Measurements from ENCODE around the gene NTM.

NTM gene

GRCh38 chr11:132024587-132025295, 654.3 kb downstream of the NTM start:
- no peak overlapping the region for H3K4me3 ChIP-seq (replicated peaks in 1 of 2; ENCODE audit: low read depth in 2 of 2, low read length in 2 of 2)
- DNase-seq (ENCODE audit: low read depth in 2 of 2), result peak; percentile 29 to 89
- no peak for TF ChIP-seq CTCF (IDR thresholded peaks at IDR 0.05; ENCODE audit: low read depth, low read length)

GRCh38 chr11:132026746-132027145, 656.3 kb downstream of the NTM start:
- TF ChIP-seq CTCF (IDR thresholded peaks at IDR 0.05; ENCODE audit: low read depth, low read length), result no peak
- H3K4me3 ChIP-seq (replicated peaks in 1 of 2; ENCODE audit: low read depth in 2 of 2, low read length in 2 of 2), result no peak overlapping the region
- DNase-seq (ENCODE audit: low read depth in 2 of 2), result no peak

GRCh38 chr11:132028380-132029240, 658.2 kb downstream of the NTM start:
- H3K4me3 ChIP-seq (replicated peaks in 1 of 2; ENCODE audit: low read depth in 2 of 2, low read length in 2 of 2), result no peak overlapping the region
- peak in 1 of 2 donors; percentile 77 for DNase-seq (ENCODE audit: low read depth in 2 of 2)
- peak; percentile 59 for TF ChIP-seq CTCF (IDR thresholded peaks at IDR 0.05; ENCODE audit: low read depth, low read length)

- TF ChIP-seq CTCF (IDR thresholded peaks at IDR 0.05; ENCODE audit: low read depth, low read length), result no peak
- H3K4me3 ChIP-seq (replicated peaks in 1 of 2; ENCODE audit: low read depth in 2 of 2, low read length in 2 of 2), result no peak overlapping the region
- DNase-seq (ENCODE audit: low read depth in 2 of 2), result peak in 1 of 2 donors; percentile 28
Observed at GRCh38 chr11:132030896-132031295, 660.5 kb downstream of the NTM start.

GRCh38 chr11:132032555-132032954, 662.1 kb downstream of the NTM start:
- DNase-seq (ENCODE audit: low read depth in 2 of 2), result peak; percentile 44 to 87
- no peak overlapping the region for H3K4me3 ChIP-seq (replicated peaks in 1 of 2; ENCODE audit: low read depth in 2 of 2, low read length in 2 of 2)
- no peak for TF ChIP-seq CTCF (IDR thresholded peaks at IDR 0.05; ENCODE audit: low read depth, low read length)

- peak; percentile 38 to 47 for DNase-seq (ENCODE audit: low read depth in 2 of 2)
- no peak overlapping the region for H3K4me3 ChIP-seq (replicated peaks in 1 of 2; ENCODE audit: low read depth in 2 of 2, low read length in 2 of 2)
- TF ChIP-seq CTCF (IDR thresholded peaks at IDR 0.05; ENCODE audit: low read depth, low read length), result no peak
Observed at GRCh38 chr11:132033051-132033450, 662.6 kb downstream of the NTM start.
